HG02852 (cell line): Measurements from ENCODE around the gene MESP2.

ENCODE experiments used
- ATAC-seq: cut with Tn5 transposase; IDR thresholded peaks from one replicate; pipeline ENCODE4 v1.9.1; 2021; ENCODE audit warnings: mild to moderate bottlenecking, moderate library complexity; ENCODE audit not compliant: unreplicated experiment

MESP2 gene

GRCh38 chr15:89754361-89755154 is 21.6 kb upstream of the MESP2 start:
- no peak for ATAC-seq

- no peak for ATAC-seq
Observed at GRCh38 chr15:89755701-89756100, 20.4 kb upstream of the MESP2 start.

GRCh38 chr15:89756897-89757296 is 19.2 kb upstream of the MESP2 start:
- no peak for ATAC-seq

- ATAC-seq: no peak
Observed at GRCh38 chr15:89758283-89758682, 17.8 kb upstream of the MESP2 start.

GRCh38 chr15:89758981-89759380 is 17.2 kb upstream of the MESP2 start:
- no peak for ATAC-seq

GRCh38 chr15:89759835-89760234 is 16.3 kb upstream of the MESP2 start:
- ATAC-seq: no peak

- ATAC-seq: no peak
Observed at GRCh38 chr15:89760303-89761008, 15.7 kb upstream of the MESP2 start.

- ATAC-seq: no peak
Observed at GRCh38 chr15:89761009-89761831, 14.9 kb upstream of the MESP2 start.

- no peak for ATAC-seq
Observed at GRCh38 chr15:89761929-89762328, 14.2 kb upstream of the MESP2 start.

- no peak for ATAC-seq
Observed at GRCh38 chr15:89765694-89766093, 10.4 kb upstream of the MESP2 start.

GRCh38 chr15:89766357-89767311 is 9.5 kb upstream of the MESP2 start:
- ATAC-seq: no peak

- no peak for ATAC-seq
Observed at GRCh38 chr15:89767411-89767915, 8.7 kb upstream of the MESP2 start.

- no peak for ATAC-seq
Observed at GRCh38 chr15:89768071-89768500, 8.0 kb upstream of the MESP2 start.

GRCh38 chr15:89769366-89769765 is 6.8 kb upstream of the MESP2 start:
- ATAC-seq: no peak

- no peak for ATAC-seq
Observed at GRCh38 chr15:89770041-89770440, 6.1 kb upstream of the MESP2 start.

- ATAC-seq: no peak
Observed at GRCh38 chr15:89772932-89773583, 3.1 kb upstream of the MESP2 start.

- no peak for ATAC-seq
Observed at GRCh38 chr15:89774492-89774891, 1.6 kb upstream of the MESP2 start.

- no peak for ATAC-seq
Observed at GRCh38 chr15:89775815-89776214, 317 bp upstream of the MESP2 start.

GRCh38 chr15:89777073-89777751 is 1.1 kb downstream of the MESP2 start:
- ATAC-seq: no peak
